ENCODE measurements around the gene ZMAT2.

DNA sequence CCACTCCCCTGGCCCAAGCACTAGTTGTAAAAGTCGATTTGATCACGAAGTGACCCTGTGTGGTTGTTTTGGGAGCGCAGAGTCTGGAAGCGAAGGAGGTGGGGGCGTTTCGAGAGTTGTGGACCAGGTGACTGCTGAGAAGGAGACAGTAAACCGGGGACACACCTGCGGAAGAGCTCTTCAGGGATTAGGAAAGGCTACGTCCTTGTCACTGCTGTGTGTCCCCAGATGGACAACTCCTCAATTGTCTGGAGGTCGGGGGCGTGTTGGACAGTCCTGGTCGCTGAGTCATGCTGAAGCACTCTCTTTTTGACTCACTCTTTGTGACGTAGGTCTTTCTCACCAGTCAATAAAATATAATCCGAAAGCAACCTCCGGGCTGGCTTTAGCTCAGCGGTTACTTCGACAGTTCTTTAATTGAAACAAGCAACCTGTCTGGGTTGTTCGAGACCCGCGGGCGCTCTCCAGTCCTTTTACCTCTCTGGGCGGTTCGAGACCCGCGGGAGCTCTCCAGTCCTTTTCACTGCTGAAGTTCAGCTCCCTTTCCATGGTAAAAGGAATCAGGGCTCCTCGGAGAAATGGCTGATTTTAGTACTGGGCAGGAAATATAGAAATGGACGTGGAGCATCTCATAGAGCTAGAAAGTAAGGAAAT lies 10.8 kb downstream of the ZMAT2 start:
- TF ChIP-seq, protein P1, sequence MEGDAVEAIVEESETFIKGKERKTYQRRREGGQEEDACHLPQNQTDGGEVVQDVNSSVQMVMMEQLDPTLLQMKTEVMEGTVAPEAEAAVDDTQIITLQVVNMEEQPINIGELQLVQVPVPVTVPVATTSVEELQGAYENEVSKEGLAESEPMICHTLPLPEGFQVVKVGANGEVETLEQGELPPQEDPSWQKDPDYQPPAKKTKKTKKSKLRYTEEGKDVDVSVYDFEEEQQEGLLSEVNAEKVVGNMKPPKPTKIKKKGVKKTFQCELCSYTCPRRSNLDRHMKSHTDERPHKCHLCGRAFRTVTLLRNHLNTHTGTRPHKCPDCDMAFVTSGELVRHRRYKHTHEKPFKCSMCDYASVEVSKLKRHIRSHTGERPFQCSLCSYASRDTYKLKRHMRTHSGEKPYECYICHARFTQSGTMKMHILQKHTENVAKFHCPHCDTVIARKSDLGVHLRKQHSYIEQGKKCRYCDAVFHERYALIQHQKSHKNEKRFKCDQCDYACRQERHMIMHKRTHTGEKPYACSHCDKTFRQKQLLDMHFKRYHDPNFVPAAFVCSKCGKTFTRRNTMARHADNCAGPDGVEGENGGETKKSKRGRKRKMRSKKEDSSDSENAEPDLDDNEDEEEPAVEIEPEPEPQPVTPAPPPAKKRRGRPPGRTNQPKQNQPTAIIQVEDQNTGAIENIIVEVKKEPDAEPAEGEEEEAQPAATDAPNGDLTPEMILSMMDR (optimal IDR thresholded peaks at IDR 0.05 in 1 of 3, IDR thresholded peaks at IDR 0.05 in 1 of 3, conservative IDR thresholded peaks at IDR 0.05 in 1 of 3; ENCODE audit: extremely low read depth in 1 of 3, insufficient read depth in 2 of 3, low read length in 3 of 3) = no peak
- no peak for TF ChIP-seq EZH2 (IDR thresholded peaks at IDR 0.05; ENCODE audit: low read length)

All from keratinocyte (primary cell).